Naive thymus-derived CD4-positive, alpha-beta T cell (primary cell): Measurements from ENCODE around the gene PRIM2. TPM values are rescaled to one million over a fixed set of nuclear protein-coding genes. Genes with fewer than 3 reads are reported as not detected.
"Not testable (repeated sequence)": the region's sequence is repeated elsewhere in the genome, so short reads cannot be mapped to it uniquely, and the experiment has no call there.

Source experiments
- ATAC-seq: fragments of 150-1000 bp; cut with Tn5 transposase; 2 replicates; pipeline ENCODE4 v1.10.0; 2021; ENCODE audit warnings: mild to moderate bottlenecking, moderate library complexity
- CTCF ChIA-PET: fragments of 350-600 bp; sonication (Branson Sonifier 250); formaldehyde crosslinking; loops from one replicate; lab custom pipeline; 2021; ENCODE audit warnings: antibody characterized with exemption; lab: Charles Lee
- POLR2A ChIA-PET: fragments of 350-600 bp; sonication (Branson Sonifier 250); formaldehyde crosslinking; loops from one replicate; lab custom pipeline; 2021; ENCODE audit warnings: antibody characterized with exemption, inconsistent platforms; lab: Charles Lee
- DNase-seq, 9 donors: peaks; one replicate each; pipeline versions ENCODE4 v3.0.0 to v3.0.0-alpha.2; 2020 to 2022; ENCODE audit warnings: mixed read lengths in 1 of 9
- H3K27ac ChIP-seq: one replicate; pipeline ENCODE4 v1.7.0; 2013; ENCODE audit warnings: mild to moderate bottlenecking, low read depth, low read length, moderate library complexity
- H3K27me3 ChIP-seq, 2 donors: one replicate each; pipeline ENCODE4 v1.7.0; 2013; ENCODE audit warnings: low read length in 2 of 2, mild to moderate bottlenecking in 2 of 2, moderate library complexity in 2 of 2; ENCODE audit not compliant: control insufficient read depth in 2 of 2, insufficient read depth in 2 of 2
- H3K36me3 ChIP-seq, 3 experiments: 1 replicate in 2 of 3; 2 replicates in 1 of 3; pipeline ENCODE4 v1.7.0; 2013; ENCODE audit warnings: low read length in 3 of 3, mild to moderate bottlenecking in 3 of 3, moderate library complexity in 1 of 3; ENCODE audit not compliant: insufficient read depth in 3 of 3, control insufficient read depth in 2 of 3
- H3K4me1 ChIP-seq, 2 donors: one replicate each; pipeline ENCODE4 v1.7.0; 2013; ENCODE audit warnings: low read length in 2 of 2, mild to moderate bottlenecking in 2 of 2, moderate library complexity in 1 of 2; ENCODE audit not compliant: control insufficient read depth in 2 of 2, insufficient read depth in 2 of 2
- H3K4me3 ChIP-seq: 2 replicates; pipeline ENCODE4 v1.7.0; 2013; ENCODE audit warnings: mild to moderate bottlenecking, low read length
- H3K9me3 ChIP-seq, 3 experiments: 1 replicate in 2 of 3; 2 replicates in 1 of 3; pipeline ENCODE4 v1.7.0; 2013; ENCODE audit warnings: low read length in 3 of 3; ENCODE audit not compliant: control insufficient read depth in 2 of 3
- H3K27ac Mint-ChIP-seq, 9 donors: one replicate each; pipeline ENCODE4 v1.8.0; 2020 to 2022; ENCODE audit warnings: mixed read lengths in 9 of 9, mild to moderate bottlenecking in 8 of 9, moderate library complexity in 5 of 9, inconsistent platforms in 2 of 9
- H3K27me3 Mint-ChIP-seq, 5 donors: one replicate each; pipeline ENCODE4 v1.8.0; 2021 to 2022; ENCODE audit warnings: mixed read lengths in 5 of 5, mild to moderate bottlenecking in 1 of 5
- H3K36me3 Mint-ChIP-seq, 5 donors: one replicate each; pipeline ENCODE4 v1.8.0; 2020 to 2022; ENCODE audit warnings: mixed read lengths in 5 of 5, mild to moderate bottlenecking in 3 of 5, inconsistent platforms in 1 of 5
- H3K4me1 Mint-ChIP-seq, 7 donors: one replicate each; pipeline ENCODE4 v1.8.0; 2020 to 2022; ENCODE audit warnings: mixed read lengths in 7 of 7, mild to moderate bottlenecking in 3 of 7, inconsistent platforms in 1 of 7
- H3K4me3 Mint-ChIP-seq, 10 donors: one replicate each; pipeline ENCODE4 v1.8.0; 2020 to 2022; ENCODE audit warnings: mild to moderate bottlenecking in 10 of 10, mixed read lengths in 10 of 10, moderate library complexity in 6 of 10, inconsistent platforms in 2 of 10
- H3K9me3 Mint-ChIP-seq, 11 donors: one replicate each; pipeline ENCODE4 v1.8.0; 2020 to 2022; ENCODE audit warnings: mixed read lengths in 11 of 11, mild to moderate bottlenecking in 4 of 11, inconsistent platforms in 1 of 11, moderate library complexity in 1 of 11
- intact Hi-C, 2 donors: fragments of 100-400 bp; cut with micrococcal nuclease; formaldehyde crosslinking; loops; one replicate each; pipeline ENCODE4 v1.15.1; 2023
- polyA plus RNA-seq, 2 donors: library from polyadenylated mRNA; unstranded; fragments of 300-500 nt; fragmentation: Illumina TruSeq; gene quantifications; one replicate each; pipeline ENCODE4 v1.2.3, GENCODE V29; 2021
- total RNA-seq, 6 experiments: library from RNA in 5 of 6; stranded (reverse) in 5 of 6; gene quantifications; 1 replicate in 5 of 6; 2 replicates in 1 of 6; pipeline ENCODE4 v1.2.3 and lab custom pipeline; 2021 to 2026

The PRIM2 gene
- total and polyA plus RNA-seq, 7 experiments from 2014 or later, result 7.2 to 33.2 (median 11.9) TPM

DNA sequence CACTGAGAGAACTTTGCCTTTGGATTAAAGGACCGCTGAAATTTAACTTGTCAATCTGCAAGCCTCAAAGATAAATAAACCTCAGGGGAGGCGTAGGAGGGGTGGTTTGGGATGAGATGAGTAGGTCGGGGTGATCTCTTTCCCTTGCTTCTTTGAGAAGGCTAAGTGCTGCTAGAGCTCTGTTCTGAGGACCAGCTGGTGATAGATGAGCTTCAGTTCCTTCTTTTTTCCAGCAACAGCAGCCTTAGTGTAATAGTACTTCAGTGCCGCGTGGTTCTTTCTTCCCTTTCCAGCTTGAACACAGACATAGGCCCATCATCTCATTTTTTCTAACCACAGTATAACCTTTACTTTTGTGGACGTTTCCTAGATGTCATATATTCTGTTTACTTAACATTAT lies 33.0 kb downstream of the PRIM2 start:
- H3K9me3 ChIP-seq, H3K9me3 Mint-ChIP-seq, H3K4me3 ChIP-seq, H3K4me1 ChIP-seq, POLR2A ChIA-PET, H3K27me3 ChIP-seq, H3K4me3 Mint-ChIP-seq, H3K27ac ChIP-seq, H3K27ac Mint-ChIP-seq, intact Hi-C loops, H3K27me3 Mint-ChIP-seq, DNase-seq, H3K36me3 ChIP-seq, ATAC-seq: not testable (repeated sequence)
- CTCF ChIA-PET, result interaction anchor here (0.6 kb wide), 1 partner anchor 25 kb away, joined by 4 read pairs; no protein-coding TSS in a partner anchor
- peaks cover 13 to 31% (median 21%) of the 10 kb centered on the region in 7 donors for H3K4me1 Mint-ChIP-seq
- peaks cover 0 to 21% (median 7%) of the 10 kb centered on the region in 5 donors for H3K36me3 Mint-ChIP-seq

DNA sequence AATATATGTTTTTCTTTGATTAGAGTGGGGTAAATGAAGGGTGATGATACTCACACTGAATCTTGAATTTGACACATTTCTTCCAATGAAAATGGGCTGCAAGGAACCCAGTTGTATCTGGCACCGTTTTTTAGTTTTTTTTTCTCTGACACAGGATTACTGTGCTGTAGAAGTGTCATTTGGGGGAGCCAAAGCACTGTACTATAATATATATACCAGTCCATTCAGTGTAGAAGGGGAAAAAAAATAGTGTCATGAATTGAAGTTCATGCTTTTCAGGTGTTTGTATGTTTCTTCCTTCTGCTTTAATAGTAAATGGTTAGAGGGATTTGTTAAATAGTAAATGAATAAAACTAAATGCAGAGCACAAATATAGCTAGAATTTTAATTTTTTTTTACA lies 35.2 kb downstream of the PRIM2 start:
- POLR2A ChIA-PET, H3K9me3 Mint-ChIP-seq, ATAC-seq, DNase-seq, H3K4me3 ChIP-seq, H3K9me3 ChIP-seq, intact Hi-C loops, H3K4me1 ChIP-seq, H3K27ac ChIP-seq, H3K36me3 ChIP-seq, CTCF ChIA-PET, H3K4me3 Mint-ChIP-seq, H3K27ac Mint-ChIP-seq, H3K27me3 ChIP-seq, H3K27me3 Mint-ChIP-seq: not testable (repeated sequence)
- H3K36me3 Mint-ChIP-seq, result peaks cover 0 to 11% (median 4%) of the 10 kb centered on the region in 5 donors
- peaks cover 13 to 27% (median 22%) of the 10 kb centered on the region in 7 donors for H3K4me1 Mint-ChIP-seq

DNA sequence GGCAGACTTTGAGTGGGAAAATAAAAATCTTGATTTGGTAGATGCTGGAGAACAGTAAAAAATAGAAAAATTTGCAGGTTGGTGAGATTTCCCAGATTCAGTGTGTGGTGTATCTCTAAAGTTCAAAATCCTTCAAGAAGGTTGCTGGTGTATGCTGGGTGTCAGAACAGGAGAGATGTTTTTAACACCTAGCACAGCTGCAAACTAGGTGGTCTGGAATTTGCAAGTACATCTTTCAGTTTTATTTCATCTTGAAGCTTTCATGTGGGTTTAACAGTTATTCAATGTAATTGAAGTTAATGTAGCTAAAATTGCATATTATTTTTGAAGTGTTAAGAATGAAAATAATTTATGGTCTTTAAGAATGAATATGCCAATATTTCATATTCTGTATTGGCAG lies 40.9 kb downstream of the PRIM2 start:
- H3K4me3 Mint-ChIP-seq, result peak overlapping the region in 1 of 10 donors; percentile 18
- intact Hi-C loops, H3K4me3 ChIP-seq, CTCF ChIA-PET, ATAC-seq, H3K36me3 ChIP-seq, H3K27me3 ChIP-seq, DNase-seq, H3K9me3 ChIP-seq, H3K9me3 Mint-ChIP-seq, H3K27ac Mint-ChIP-seq, POLR2A ChIA-PET, H3K4me1 ChIP-seq, H3K27me3 Mint-ChIP-seq, H3K27ac ChIP-seq: not testable (repeated sequence)
- H3K36me3 Mint-ChIP-seq, result peaks cover 0 to 15% (median 5%) of the 10 kb centered on the region in 5 donors
- H3K4me1 Mint-ChIP-seq, result peaks cover 6 to 18% (median 11%) of the 10 kb centered on the region in 7 donors

DNA sequence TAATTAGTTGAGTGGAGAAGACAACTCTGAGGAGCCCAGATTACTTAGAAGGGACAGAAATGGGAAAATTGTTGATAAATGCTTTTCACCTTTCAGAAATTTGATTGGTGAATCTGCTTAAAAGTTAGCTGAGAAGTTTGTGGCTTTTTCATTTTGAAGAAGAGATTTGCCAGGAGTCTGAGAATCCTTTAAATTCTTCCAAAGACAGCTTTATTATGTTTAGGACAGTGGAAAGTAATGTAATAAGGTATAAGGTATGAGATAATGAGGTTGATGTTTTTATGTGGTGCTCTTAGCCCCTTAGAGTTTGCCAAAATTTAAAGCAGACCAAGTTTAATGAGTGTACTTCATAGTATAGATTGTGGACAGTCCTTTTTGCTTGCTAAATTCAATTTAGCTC lies 42.3 kb downstream of the PRIM2 start:
- intact Hi-C loops, H3K4me3 ChIP-seq, H3K27me3 Mint-ChIP-seq, H3K36me3 ChIP-seq, ATAC-seq, H3K27ac ChIP-seq, DNase-seq, H3K4me3 Mint-ChIP-seq, CTCF ChIA-PET, H3K27ac Mint-ChIP-seq, POLR2A ChIA-PET, H3K9me3 ChIP-seq, H3K4me1 ChIP-seq, H3K9me3 Mint-ChIP-seq, H3K27me3 ChIP-seq: not testable (repeated sequence)
- Mint-ChIP-seq H3K4me1 (peaks cover 6 to 24% (median 11%) of the 10 kb centered on the region in 7 donors), H3K36me3 (peaks cover 0 to 10% (median 7%) of the 10 kb centered on the region in 5 donors)

DNA sequence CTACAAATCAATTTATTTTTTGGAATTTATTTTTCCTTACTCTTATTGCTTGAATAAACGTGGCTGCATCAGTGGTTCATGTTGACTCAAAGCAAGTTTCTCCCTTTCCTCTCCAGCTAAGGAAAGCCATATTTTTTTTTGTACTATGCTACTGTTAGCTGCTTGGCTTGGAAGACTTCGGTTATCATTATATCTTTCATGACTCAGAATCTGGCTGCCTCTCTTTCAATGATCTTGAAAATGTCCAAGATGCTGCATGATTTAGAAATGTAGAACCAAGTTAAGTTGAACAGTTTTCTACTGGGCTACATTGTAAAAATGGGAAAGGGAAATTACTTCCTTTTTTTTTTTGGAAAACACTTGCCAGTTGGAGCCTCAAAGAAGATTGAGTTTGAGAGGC lies 44.9 kb downstream of the PRIM2 start:
- H3K4me1 ChIP-seq, H3K4me3 ChIP-seq, H3K36me3 ChIP-seq, H3K27me3 ChIP-seq, H3K27me3 Mint-ChIP-seq, H3K9me3 ChIP-seq, H3K27ac ChIP-seq, H3K27ac Mint-ChIP-seq, H3K4me3 Mint-ChIP-seq, DNase-seq, POLR2A ChIA-PET, ATAC-seq, intact Hi-C loops, CTCF ChIA-PET, H3K9me3 Mint-ChIP-seq: not testable (repeated sequence)
- Mint-ChIP-seq H3K4me1 (peaks cover 4 to 19% (median 11%) of the 10 kb centered on the region in 7 donors), H3K36me3 (peaks cover 0 to 14% (median 9%) of the 10 kb centered on the region in 5 donors)

DNA sequence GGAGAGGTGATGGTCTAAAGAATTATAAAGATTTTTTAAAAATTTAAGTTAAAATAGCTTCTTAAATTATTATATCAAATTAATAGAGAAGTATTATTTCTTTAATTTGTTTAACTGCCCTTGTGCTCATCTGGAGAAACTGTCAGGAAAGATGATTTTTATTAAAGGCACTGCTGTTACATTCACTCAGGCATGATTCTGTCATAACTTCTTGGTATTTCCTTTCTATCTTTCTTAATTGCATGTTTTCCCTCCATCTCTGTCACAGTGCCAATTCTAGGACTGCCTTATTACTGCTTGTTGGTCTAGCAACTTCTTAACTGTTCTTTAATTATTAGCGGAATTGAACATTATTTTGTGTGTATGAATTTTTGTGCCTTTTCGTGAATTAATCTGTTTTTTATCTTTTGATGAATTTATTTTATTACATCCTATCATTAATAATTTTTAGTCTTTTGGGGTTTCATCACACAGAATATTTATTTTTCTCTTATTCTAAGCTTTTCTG lies 47.7 kb downstream of the PRIM2 start:
- H3K4me3 Mint-ChIP-seq, H3K4me1 ChIP-seq, H3K27me3 ChIP-seq, H3K4me3 ChIP-seq, H3K9me3 Mint-ChIP-seq, H3K27ac ChIP-seq, H3K9me3 ChIP-seq, POLR2A ChIA-PET, DNase-seq, intact Hi-C loops, H3K27me3 Mint-ChIP-seq, H3K36me3 ChIP-seq, H3K27ac Mint-ChIP-seq, CTCF ChIA-PET, ATAC-seq: not testable (repeated sequence)
- H3K36me3 Mint-ChIP-seq, result peaks cover 0 to 14% (median 9%) of the 10 kb centered on the region in 5 donors
- H3K4me1 Mint-ChIP-seq, result peaks cover 1 to 16% (median 9%) of the 10 kb centered on the region in 7 donors
